Measurements from ENCODE around the gene CACNG8.
"Not testable (repeated sequence)": the region's sequence is repeated elsewhere in the genome, so short reads cannot be mapped to it uniquely, and the experiment has no call there.

CACNG8 gene

DNA sequence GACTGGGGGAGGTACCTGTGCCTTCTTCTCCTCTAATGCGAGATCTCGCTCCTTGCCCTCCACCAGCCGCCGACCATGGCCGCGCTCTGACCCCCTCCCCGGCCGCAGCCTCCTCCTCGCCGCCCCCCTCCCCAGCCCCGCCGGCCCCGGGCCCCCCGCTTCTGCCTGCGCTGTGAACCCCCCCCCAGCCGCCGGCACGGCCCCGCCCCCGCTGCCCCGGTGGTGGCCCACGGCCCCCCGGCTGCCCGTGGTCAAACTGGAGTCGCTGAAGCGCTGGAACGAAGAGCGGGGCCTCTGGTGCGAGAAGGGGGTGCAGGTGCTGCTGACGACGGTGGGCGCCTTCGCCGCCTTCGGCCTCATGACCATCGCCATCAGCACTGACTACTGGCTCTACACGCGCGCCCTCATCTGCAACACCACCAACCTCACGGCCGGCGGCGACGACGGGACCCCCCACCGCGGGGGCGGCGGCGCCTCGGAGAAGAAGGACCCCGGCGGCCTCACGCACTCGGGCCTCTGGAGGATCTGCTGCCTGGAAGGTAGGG is at the start of gene CACNG8:
Gene CACNG8, plus strand, starts transcription at position 51 of the 545 bp plus-strand sequence.
- in situ Hi-C loops (cut with MboI; ENCODE audit: low sequenced_read_pairs): no loop called here

DNA sequence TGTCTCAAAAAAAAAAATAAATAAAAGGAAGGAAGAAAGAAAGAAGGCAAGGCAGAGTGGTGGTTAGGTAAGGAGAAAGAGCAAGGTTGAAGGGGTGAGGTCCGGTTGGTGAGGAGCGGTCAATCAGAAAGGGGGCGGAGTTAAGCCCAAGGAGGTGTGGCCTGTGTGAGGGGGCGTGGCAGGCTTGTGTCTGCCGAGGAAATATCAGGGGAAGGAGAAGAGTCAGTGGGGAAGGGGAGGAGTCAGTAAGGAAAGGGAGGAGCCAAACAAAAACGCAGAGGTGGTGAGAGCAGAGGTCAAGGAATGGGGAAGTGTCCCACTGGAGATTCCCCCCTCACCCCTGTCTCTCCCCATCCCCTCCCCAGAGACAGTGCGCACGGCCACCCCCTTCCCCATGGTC is 47.7 kb upstream of the CACNG8 start:
- in situ Hi-C loops (cut with MboI; ENCODE audit: low sequenced_read_pairs): no loop called here

DNA sequence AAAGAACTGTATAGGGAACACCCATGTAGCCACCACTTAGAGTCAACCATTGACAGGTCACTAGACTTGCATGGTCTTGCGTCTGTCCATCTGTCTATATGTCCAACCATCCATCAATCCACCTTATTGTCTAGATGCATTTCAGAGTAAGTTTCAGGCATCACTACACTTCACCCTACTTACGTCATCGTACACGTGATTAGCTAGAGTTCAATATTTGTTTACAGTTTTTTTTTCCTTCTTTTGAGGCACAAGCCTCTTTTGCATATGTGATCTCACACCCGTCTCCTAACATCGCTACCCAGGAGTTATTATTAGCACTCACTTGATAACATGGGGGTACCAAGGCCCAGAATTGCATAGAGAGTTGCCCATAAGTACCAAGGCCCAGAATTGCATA is 46.7 kb upstream of the CACNG8 start:
- in situ Hi-C loops (cut with MboI; ENCODE audit: low sequenced_read_pairs): no loop called here

DNA sequence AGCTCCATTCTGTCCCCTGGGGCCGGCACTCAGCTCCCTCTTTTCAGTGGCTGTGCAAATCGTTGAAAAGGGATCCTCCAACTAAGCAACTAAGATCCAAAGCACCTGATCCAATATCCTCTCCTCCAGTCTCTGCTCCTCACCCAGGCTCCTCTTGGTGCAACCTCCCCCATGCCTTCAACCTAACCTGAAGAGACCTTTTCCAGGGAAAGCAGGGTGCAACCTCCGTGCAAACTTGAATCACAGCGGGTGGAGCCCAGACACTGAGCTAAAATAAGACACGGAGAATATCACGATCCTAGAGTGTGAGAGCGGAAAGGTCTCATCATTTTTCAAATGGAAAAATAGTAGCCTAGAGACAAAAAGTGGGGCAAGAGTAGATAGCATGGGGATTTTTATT is 45.4 kb upstream of the CACNG8 start:
- in situ Hi-C loops (cut with MboI; ENCODE audit: low sequenced_read_pairs): no loop called here

DNA sequence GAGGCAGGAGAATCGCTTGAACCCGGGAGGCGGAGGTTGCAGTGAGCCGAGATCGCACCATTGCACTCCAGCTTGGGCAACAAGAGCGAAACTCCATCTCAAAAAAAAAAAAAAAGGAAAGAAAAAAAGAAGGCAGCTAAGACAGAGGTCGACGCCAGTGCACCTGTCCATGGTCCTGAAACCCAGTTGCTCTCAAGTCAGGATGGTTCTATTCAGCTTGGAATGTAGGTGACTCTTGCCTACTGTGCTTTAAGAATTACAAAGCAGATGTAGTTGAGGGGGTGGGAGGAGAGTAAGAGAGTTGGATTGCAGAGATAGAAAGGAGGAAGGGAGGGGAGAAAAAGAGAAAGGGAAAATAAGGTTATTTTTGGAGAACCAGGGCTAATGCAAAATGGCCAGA is 35.0 kb upstream of the CACNG8 start:
- in situ Hi-C loops (cut with MboI; ENCODE audit: low sequenced_read_pairs): no loop called here

DNA sequence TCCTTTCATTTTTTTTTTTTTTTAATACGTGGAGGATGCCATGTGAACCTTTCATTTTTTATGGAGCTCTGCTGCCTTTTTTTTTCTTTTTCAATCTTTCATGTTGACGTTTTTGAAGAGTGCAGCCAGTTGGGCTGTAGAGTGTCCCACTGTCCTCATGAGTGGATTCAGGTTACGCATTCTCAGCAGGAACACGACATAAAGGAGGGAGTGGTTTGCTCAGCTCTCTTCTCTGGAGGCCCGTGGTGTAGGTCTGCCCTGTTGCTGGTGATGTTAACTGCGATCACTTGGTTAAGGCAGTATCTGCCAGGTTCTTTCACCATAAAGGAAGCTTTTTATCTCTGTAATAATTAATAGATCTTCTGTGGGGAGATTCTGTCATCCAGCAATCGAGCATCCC is 26.7 kb upstream of the CACNG8 start:
- in situ Hi-C loops (cut with MboI; ENCODE audit: low sequenced_read_pairs): no loop called here

DNA sequence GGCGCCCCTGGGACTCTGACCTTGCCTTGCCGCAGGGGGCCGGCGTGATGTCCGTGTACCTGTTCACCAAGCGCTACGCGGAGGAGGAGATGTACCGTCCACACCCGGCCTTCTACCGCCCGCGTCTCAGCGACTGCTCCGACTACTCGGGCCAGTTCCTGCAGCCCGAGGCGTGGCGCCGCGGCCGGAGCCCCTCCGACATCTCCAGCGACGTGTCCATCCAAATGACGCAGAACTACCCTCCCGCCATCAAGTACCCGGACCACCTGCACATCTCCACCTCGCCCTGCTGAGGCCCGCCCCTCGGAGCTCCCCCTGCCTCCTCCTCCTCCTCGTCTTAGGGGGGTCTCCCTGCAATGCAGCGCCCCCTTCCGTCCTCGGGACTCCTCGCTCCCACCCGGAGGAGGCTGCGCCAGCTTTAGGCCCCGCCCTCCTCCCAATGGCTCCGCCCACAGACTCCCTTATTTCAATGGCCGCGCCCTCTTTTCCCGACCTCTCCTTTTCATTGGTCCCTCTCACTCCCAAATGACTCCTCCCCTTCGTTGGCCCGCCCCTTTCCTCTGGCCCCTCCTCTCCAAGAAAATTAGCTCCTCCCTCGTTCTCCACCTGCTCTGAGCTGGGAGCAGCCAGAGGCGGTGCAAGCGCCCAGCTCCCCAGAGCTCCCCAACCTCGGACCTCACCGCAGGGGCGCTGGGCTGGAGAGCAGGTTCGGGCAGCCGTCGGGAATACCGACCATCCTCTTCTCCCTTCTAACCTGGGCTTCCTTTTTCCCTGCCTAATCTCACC is 20.5 kb upstream of the CACNG8 start:
- in situ Hi-C loops (cut with MboI; ENCODE audit: low sequenced_read_pairs): no loop called here

DNA sequence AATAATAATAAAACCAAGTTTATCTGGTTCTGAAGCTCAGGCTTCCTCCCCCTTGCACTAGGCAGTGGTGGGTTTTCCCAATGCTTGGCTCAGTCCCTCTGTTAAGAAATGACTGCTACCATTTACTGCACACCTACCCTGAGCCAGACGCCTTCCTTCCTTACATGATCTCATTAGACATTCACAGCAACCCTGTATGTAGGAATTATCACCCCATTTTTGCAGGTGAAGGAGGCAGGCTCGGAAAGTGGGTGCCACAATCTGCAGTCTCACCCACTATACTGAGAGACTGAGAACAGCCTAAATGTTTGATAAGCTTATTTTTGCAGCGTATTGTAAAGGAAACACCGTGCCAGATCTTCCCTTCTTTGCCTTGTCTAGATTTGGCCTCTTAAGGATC is 18.3 kb upstream of the CACNG8 start:
- in situ Hi-C loops (cut with MboI; ENCODE audit: low sequenced_read_pairs): no loop called here

DNA sequence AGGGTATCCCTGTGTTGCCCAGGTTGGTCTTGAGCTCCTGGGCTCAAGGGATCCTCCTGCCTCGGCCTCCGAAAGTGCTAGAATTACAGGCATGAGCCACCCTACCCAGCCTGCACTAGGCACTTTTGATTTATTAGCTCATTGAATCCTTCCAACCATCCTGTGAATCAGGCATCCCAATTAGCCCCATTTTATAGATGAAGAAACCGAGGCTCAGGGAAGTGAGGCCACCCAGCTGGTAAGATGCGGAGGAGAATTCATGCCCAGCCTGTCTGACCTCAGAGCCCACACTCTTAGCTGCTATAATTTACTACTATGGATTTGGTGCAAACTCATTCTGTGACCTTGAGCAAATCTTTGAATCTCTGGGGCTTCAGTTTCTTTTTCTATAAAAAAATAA is 17.8 kb upstream of the CACNG8 start:
- in situ Hi-C loops (cut with MboI; ENCODE audit: low sequenced_read_pairs): no loop called here

DNA sequence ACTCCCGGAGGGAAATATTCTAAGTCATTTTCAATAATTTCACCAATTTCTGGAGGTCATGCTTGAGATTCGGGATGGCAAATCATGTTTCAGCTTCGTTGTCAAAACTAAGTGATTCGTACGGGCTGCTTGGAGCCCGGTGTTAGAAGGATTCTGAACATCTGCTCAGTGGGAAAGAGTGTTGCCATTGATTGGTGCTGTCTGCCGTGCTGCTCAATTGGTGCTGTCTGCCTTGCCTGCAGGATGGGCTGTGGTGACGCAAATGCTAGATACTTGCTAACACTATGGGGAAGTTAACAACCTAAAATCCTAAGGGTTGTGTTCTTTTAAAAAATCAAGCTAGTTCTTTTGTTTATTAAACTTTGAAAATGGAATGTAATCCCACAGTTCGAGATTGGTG is 17.3 kb upstream of the CACNG8 start:
- in situ Hi-C loops (cut with MboI; ENCODE audit: low sequenced_read_pairs): no loop called here

DNA sequence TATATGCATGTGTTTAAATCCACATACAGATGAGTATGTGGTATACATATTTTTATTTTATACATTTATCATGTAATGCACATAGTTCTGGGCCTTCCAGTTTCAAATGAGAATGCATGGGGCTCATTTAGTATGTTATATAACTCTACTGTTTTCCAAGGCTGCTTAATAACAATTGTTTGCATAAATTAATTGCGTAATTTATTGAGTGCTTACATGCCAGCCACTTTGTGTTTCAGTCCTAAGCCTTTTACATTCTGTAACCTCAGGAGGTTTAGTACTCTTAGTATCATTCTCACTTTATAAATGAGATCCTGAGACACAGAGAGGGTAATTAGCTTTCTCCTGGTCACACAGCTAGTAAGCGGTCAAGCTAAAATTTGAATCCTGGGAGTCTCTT is 16.7 kb upstream of the CACNG8 start:
- in situ Hi-C loops (cut with MboI; ENCODE audit: low sequenced_read_pairs): no loop called here

DNA sequence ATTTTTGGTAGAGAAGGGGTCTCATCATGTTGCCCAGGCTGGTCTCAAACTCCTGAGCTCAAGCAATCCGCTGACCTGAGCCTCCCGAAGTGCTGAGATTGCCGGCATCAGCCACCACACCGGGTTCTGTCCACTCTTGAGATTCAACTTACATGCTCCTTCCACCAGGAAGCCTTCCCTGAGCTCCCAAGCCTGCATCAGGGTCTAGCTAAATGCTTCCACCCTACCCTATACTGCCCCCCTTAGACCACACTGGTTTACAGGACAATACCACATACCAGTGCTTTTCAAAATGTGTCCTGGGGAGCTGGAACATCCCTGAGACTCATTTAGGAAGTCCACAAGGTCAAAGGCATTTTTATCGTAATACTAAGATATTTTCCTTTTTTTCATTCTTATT is 15.1 kb upstream of the CACNG8 start:
- in situ Hi-C loops (cut with MboI; ENCODE audit: low sequenced_read_pairs): no loop called here

DNA sequence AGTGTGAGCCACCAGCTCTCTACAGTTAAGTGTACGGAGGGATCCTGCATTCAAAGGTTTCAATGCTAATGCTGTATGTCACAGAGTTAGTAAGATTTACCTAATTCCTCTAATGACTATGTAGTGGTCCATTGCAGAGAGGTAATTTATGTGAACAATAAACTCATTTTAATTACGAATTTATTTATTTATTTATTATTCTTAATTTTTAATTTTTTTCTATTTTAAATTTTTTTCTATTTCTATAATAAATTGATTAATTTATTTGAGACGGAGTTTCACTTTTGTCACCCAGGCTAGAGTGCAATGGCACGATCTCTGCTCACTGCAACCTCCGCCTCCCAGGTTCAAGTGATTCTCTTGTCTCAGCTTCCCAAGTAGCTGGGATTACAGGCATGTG is 14.1 kb upstream of the CACNG8 start:
- in situ Hi-C loops (cut with MboI; ENCODE audit: low sequenced_read_pairs): not testable (repeated sequence)

DNA sequence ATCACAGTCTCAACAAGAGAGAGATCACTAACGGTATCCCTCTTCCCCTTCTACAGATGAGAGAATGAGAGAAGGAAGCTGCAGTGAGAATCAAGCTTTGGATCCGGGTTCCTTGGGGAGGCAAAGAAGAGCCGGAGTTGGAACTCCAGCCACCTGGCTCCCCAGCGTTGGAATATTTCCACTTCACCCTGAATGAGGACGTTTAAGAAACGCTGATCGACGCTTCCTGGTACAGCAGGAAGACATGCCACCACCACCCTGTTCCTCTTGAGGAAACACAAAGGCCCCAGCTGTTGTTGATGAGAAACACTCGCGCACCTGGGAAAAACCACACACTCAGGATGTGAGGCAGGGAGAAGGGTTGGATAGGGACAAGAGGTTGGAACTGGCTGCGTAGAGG is 11.3 kb upstream of the CACNG8 start:
- in situ Hi-C loops (cut with MboI; ENCODE audit: low sequenced_read_pairs): no loop called here

DNA sequence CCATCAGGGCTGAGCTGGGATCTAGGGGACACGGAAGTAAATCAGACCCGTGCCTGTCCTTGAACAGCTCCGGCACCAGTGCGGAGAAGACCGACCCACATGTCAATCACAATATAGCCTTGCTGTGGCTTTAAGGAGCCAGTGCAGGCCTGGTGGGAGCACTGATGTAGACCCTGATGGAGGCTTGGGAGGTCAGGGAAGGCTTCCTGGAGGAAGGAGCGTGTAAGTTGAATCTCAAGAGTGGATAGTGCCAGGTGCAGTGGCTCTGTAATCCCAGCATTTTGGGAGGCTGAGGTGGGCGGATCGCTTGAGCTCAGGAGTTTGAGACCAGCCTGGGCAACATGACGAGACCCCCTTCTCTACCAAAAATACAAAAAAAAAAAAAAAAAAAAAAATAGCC is 10.8 kb upstream of the CACNG8 start:
- in situ Hi-C loops (cut with MboI; ENCODE audit: low sequenced_read_pairs): no loop called here

DNA sequence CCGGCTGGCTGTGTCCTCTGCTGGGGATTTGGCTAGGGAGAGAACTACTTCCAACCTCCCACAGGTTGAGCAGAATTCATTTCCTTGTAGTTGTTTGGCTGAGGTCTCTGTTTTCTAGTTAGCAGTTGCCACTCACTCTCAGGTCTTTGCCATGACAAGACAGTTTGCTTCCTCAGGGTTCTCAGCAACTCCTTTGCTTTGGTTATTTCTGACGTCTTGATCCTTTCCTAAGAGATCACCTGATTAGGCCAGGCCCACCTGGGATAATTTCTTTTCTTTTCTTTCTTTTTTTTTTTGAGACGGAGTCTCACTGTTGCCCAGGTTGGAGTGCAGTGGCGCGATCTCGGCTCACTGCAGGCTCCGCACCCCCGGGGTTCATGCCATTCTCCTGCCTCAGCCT is 9.4 kb upstream of the CACNG8 start:
- in situ Hi-C loops (cut with MboI; ENCODE audit: low sequenced_read_pairs): no loop called here

DNA sequence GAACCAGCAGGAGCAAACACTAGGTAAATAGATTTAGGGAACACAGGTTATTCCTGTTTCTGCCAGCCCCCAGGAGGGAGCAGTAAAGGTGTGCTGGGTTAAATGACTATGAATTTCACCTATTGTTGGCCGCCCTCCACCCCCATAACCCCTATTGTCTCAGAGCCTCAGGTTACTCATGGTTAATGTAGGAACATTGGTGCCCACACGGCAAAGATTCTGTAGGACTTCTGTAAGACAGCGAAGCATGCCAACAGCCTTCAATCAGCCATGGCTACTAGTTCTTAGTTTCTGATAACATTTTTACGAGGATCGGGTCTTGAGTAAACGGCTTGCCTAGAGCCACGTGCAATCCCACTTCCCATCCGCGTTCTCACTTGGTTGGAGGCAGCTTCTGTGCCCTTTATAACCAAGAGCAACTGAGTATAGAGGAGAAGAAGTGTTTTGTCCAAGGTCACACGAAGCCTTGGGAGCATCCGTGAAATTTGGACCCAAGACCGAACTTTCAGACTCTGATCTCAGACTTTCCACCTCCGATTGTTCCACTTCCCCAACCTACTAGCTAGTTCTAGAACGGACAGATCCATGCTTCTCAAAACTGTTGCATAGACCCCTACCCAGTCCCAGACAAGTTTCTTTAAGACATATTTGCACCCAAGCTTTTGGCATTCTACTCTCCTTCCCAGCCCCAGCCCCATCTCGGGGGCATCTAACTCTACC is 5.1 kb upstream of the CACNG8 start:
- in situ Hi-C loops (cut with MboI; ENCODE audit: low sequenced_read_pairs): no loop called here

DNA sequence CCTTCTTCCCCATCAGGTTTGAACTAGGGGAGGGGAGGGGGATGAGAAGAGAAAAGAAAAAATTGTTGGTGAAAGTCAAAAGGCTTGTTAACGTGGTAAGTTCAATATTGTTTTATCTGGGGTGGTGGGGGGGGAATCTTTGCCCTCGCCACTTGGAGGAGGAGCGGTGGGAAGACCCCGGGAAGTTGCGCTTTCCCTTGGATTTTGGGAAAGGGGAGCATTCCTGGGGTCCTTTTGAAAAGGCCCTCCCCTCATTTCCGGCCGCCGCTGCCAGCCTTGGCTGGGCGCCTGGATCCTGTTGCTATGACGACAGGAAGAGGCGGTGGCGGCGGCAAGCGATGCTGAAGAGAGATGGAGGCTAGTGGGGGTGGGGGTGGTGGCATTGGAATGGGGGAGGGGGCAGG is 4.6 kb upstream of the CACNG8 start:
- in situ Hi-C loops (cut with MboI; ENCODE audit: low sequenced_read_pairs): no loop called here

DNA sequence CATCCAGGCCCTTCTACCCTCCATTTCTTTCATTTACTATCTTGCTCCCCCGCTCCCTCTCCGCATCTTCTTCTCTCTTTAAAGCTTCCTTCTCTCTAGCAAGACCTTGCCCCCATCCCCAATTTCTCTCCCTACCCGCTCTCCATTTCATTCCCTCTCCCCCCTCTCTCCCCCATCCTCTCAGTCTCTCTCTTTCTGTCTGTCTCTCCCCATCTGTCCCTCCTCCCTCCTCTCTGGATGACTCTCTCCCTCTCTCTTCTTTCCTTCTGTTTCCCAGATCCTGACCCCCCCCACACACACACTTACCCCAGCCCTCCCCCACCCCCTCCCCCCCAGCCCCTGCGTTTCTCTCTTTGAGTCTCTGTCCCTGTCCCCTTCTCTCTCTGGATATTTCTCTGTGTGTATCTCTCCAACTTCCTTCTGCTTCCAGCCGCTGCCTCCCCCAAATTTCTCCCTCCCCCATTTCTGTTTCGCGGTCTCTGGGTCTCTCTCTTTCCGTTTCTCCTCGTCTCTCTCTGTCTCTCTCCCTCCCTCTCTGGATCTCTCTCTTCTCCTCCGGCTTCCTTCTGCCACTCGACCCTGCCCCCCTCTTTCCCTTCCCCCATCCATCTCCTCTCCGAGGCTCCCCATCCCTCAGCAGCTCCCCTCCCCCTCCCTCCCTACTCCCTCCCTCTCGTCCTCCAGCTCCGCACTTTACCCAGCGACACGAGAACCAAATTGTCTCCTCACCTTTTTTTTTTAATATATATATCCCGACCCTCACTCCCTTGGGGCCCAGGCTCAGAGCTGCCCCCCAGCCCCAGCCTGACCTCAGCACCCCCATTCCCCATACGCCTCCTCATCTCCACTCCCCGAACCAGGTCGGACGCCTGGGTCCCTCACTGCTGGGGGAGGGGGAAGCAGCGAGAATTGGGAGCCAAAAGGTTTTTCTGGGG is 3.6 kb upstream of the CACNG8 start:
- in situ Hi-C loops (cut with MboI; ENCODE audit: low sequenced_read_pairs): no loop called here

DNA sequence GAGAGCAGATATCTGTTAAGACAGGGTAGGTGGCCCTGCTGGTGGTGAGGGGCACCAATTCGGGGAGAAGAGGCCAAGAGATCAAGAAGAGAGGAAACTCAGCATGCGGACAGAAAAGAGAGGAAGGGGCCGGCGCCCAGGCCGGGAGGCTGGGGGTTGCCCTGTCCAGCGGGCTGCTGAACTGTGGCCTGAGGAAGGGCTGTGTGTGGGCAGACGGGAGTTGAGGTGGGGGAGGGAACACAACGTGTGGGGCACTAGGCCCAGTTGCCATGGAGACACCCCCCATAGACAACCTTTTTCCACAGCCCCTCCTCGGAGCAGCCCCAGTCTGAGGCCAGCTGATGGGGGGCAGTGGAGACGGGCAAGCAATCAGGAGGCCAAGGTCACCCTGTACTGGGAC is 2.5 kb upstream of the CACNG8 start:
- in situ Hi-C loops (cut with MboI; ENCODE audit: low sequenced_read_pairs): no loop called here

DNA sequence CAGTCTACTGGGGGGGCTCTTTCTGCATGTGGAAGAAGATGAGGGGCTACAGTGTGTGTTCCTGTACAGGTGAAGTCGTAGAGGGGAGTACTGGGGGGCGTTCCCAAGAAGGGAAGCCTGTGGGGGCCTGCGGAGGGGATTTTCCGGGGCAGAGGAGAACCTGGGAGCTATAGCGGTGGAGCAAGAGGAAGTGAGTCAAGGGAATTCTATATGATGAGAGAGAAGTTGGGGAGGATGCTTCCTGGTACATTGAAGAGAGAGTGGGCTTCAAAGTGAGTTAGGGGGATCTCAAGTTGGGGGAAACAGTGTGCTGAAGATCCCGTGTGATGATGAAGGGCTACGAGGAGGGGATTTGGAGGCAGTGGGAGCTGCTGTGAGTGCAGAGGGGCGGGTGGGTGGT is 1.9 kb upstream of the CACNG8 start:
- in situ Hi-C loops (cut with MboI; ENCODE audit: low sequenced_read_pairs): no loop called here
